Measurements from ENCODE around the gene SYNE1. TPM values are rescaled to one million over a fixed set of nuclear protein-coding genes. Genes with fewer than 3 reads are reported as not detected.
"Not testable (repeated sequence)": the region's sequence is repeated elsewhere in the genome, so short reads cannot be mapped to it uniquely, and the experiment has no call there.

The SYNE1 gene
- total RNA-seq, 1 donor from 2014 or later: 75.5 TPM

DNA sequence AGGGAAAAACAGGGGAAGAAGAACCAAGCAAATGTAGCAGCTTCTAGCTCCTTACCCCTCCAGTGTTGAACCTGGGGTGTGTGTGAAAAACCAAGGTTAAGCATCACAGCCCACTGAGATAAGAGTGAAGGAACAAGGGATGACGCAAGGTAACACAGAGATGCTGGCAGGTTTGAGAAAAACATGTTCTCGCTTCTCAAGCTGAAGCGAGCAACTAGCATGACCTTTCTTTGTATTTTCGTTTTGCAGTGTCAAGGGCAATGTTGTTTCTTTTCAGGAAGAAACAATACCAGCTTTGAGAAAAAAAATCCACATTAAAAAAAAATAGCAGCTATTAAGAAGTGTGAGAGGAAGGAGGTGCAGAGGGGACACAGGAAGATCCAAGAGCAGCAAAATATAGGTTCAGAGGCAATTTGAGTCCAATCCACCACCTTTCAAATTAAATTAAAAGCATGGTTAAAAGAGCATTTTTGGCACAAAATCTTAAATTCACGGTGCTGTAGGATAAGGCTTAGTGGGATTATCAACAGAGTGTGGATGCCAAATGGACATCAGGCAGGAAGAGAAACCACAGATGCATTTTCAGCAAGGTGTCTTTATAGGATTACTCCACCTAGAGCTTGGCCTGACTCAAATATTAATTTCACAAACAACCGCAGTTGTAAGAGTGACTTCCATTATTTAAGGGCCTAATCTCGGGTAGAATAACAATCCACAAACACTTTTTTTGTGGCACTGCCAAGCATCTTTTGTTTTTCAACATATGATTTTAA lies 70.9 kb downstream of the SYNE1 start:
- no peak for DNase-seq (ENCODE audit: low read depth, low spot score)

GRCh38 chr6:152563177-152563576 lies 74.0 kb downstream of the SYNE1 start:
- DNase-seq (ENCODE audit: low read depth, low spot score): no peak

GRCh38 chr6:152558798-152559197 lies 78.4 kb downstream of the SYNE1 start:
- not testable (repeated sequence) for DNase-seq (ENCODE audit: low read depth, low spot score)

DNA sequence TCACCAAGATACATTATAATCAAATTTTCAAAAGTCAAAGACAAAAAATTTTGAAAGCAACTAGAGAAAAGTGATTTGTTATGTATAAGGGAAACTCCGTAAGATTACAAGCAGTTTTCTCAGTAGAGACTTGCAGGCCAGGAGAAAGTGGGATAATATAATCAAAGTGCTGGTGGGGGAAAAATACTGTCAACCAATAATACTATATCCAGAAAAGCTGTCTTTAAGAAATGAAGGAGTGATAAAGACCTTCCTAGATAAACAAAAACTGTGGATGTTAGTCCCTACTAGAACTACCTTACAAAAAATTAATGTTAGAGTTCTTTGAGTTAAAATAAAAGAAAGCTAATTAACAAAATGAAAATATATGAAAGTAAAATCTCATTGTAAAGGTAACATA lies 79.7 kb downstream of the SYNE1 start:
- DNase-seq (ENCODE audit: low read depth, low spot score): no peak

DNA sequence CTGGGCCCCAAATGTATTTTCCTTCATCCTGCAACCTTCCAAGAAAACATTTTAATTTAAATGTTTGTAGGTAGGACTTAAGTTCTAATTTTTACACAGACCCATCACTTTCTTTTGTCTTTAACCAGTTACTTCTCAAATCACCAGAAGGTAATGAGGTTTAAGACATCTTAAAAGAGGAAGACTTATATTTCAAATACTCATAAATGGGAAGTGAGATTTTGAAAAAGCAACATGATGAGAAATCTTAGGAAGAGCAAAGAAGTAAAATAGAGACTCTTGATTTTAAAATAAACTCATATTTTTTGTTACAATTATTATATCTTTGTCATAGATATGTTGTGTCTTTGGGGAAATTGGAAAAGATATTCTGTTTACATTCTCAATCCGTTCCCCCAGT lies 82.3 kb downstream of the SYNE1 start:
- DNase-seq (ENCODE audit: low read depth, low spot score): no peak

GRCh38 chr6:152552616-152553209 lies 84.4 kb downstream of the SYNE1 start:
- peak; percentile 45 for DNase-seq (ENCODE audit: low read depth, low spot score)

DNA sequence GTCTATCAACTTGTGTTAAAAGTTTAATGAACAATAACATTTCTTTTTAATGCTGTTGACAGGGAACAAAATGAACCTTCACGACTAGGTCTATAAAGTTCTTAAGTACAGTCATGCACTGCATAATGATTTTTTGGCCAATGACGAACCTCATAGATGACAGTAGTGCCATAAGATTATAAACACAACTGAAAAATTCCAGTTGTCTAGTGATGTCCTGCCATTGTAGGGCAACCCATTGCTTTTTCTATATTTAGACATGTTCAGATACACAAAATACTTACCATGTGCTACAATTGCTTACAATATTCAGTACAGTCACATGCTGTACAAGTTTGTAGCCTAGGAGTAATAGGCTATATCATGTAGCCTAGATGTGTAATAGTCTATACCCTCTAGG lies 93.6 kb downstream of the SYNE1 start:
- DNase-seq (ENCODE audit: low read depth, low spot score): no peak

- DNase-seq (ENCODE audit: low read depth, low spot score): no peak
Observed at GRCh38 chr6:152540381-152540780, 96.8 kb downstream of the SYNE1 start.

DNA sequence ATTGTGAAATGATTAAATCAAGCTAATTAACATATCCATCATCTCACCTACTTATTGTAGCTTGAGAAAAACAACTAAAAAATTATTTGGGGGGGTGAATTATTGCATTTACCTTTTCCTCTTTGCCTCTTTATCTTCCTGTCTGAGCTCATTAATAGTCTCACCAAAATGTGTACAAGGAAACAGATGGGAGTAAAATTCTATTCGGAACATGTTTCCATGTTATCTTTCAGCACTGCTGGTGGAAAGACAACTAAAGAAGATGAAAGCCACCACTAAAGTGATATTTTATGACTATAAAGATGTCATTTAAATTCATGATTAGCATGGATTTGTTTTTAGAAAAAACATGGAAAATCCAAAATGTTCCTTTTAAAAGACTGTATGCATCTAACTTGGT lies 102.6 kb downstream of the SYNE1 start:
- DNase-seq (ENCODE audit: low read depth, low spot score): no peak

DNA sequence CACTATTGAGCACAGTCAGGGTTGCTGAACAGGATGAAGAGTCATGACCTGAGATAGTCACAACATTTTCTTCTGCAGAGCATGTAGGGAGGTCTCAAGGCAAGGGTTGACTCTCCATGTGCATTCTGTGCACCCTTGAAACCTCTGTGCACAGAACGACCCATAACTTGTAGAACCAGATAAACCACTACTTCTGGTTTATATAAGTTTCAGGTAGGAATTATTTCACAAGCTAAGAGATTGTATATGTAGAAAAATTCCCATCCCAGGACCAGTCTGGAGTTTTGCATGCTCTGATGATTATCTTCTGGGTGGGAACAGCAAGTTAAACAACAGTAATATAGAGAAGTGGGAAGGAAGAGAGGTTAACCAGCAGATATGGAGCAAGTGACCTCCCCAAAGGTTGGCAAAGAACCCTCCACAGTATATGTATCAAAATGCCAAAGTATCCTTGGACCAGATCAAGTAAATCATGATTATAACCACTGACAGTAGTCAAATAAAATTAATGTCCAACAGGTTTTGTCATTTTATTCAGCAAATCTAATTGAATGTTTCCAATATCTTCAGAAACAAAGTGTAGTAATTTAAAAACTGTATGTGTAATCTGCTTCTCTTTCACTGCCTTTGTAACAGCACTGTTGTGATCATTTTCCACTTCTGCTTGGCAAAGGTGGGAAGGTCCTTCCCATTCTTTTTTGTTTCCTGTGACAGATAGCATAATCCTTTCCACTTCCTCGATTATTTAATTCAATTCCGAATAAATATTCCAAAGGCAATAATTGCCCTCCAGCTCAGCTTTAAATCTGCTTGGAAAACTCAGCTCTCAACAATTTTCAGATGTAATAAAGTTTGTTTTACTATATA lies 104.4 kb downstream of the SYNE1 start:
- DNase-seq (ENCODE audit: low read depth, low spot score): no peak

GRCh38 chr6:152531659-152532058 lies 105.5 kb downstream of the SYNE1 start:
- no peak for DNase-seq (ENCODE audit: low read depth, low spot score)

- no peak for DNase-seq (ENCODE audit: low read depth, low spot score)
Observed at GRCh38 chr6:152529369-152529768, 107.8 kb downstream of the SYNE1 start.

- not testable (repeated sequence) for DNase-seq (ENCODE audit: low read depth, low spot score)
Observed at GRCh38 chr6:152514120-152514519, 123.0 kb downstream of the SYNE1 start.

GRCh38 chr6:152509916-152510315 lies 127.2 kb downstream of the SYNE1 start:
- no peak for DNase-seq (ENCODE audit: low read depth, low spot score)

DNA sequence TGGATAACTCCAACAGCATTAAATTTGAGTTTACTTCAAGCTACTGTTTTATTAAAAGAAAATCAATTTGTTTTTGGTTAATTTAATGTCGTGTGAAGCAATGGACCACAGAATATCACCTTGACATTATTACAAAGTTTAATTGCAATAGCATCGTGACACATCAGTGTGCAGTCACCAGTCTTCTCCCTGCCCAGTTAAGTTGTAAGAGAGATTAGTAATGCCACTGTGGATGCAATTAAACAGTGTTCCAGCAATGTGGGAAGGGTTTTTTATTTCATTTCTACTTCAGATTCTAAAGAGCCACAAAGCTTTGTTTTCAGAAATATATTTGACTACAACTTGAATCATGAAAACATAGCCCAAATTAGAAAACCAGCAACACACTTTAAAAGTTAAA lies 128.7 kb downstream of the SYNE1 start:
- no peak for DNase-seq (ENCODE audit: low read depth, low spot score)

GRCh38 chr6:152503546-152503945 lies 133.6 kb downstream of the SYNE1 start:
- no peak for DNase-seq (ENCODE audit: low read depth, low spot score)

- DNase-seq (ENCODE audit: low read depth, low spot score): no peak
Observed at GRCh38 chr6:152502421-152503188, 134.6 kb downstream of the SYNE1 start.

DNA sequence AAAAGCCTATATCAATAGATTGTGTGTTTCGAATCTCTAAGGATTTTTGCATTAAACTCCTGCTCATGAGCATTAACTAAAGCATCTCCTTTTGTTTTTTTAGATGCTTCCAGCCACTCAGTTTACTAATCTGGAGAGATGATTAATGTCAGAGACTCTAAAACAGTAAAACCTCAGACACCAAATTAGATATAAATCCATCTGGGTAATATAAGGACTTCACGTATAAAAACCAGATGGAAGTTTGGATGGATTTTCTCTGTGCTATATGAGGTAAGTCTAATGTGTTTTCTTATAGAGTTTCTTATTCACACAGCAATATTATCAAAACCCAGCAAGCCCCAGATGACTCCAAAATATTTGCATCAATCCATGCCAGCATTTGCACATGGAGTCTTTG lies 137.2 kb downstream of the SYNE1 start:
- no peak for DNase-seq (ENCODE audit: low read depth, low spot score)

GRCh38 chr6:152496731-152497130 lies 140.4 kb downstream of the SYNE1 start:
- no peak for DNase-seq (ENCODE audit: low read depth, low spot score)

GRCh38 chr6:152495456-152495855 lies 141.7 kb downstream of the SYNE1 start:
- DNase-seq (ENCODE audit: low read depth, low spot score): not testable (repeated sequence)

GRCh38 chr6:152492281-152492680 lies 144.9 kb downstream of the SYNE1 start:
- not testable (repeated sequence) for DNase-seq (ENCODE audit: low read depth, low spot score)

All from pulmonary artery endothelial cell (primary cell).